Uterus (tissue), 4 donors: Measurements from ENCODE around the gene CAMK1G. TPM values are rescaled to one million over a fixed set of nuclear protein-coding genes. Genes with fewer than 3 reads are reported as not detected.

ENCODE experiments used
- DNase-seq, 2 donors: peaks; one replicate each; pipeline ENCODE4 v3.0.0-alpha.2; 2019 to 2020
- H3K27ac ChIP-seq, 2 donors: fragments of 200-600 bp; sonication (generic); 1 replicate in 1 of 2; 2 replicates in 1 of 2; pipeline ENCODE4 v1.5.1; 2016 to 2018
- H3K27me3 ChIP-seq, 2 donors: fragments of 200-600 bp; sonication (generic); one replicate each; pipeline ENCODE4 v1.5.1; 2018 to 2019; ENCODE audit warnings: control low read depth in 1 of 2
- H3K36me3 ChIP-seq, 2 donors: fragments of 200-600 bp; sonication (generic); one replicate each; pipeline ENCODE4 v1.5.1; 2019; ENCODE audit warnings: control low read depth in 1 of 2
- H3K4me1 ChIP-seq, 2 donors: fragments of 200-600 bp; sonication (generic); one replicate each; pipeline ENCODE4 v1.5.1; 2018 to 2019; ENCODE audit warnings: control low read depth in 1 of 2
- H3K4me3 ChIP-seq, 2 donors: fragments of 200-600 bp; sonication (generic); 1 replicate in 1 of 2; 2 replicates in 1 of 2; pipeline ENCODE4 v1.5.1; 2018 to 2019; ENCODE audit warnings: mild to moderate bottlenecking in 1 of 2
- H3K9me3 ChIP-seq, 2 donors: fragments of 200-600 bp; sonication (generic); one replicate each; pipeline ENCODE4 v1.5.1; 2019; ENCODE audit warnings: control low read depth in 1 of 2
- POLR2A ChIP-seq, 2 donors: fragments of 450-650 bp; IDR thresholded peaks; one replicate each; pipeline ENCODE4 v1.6.1; 2016; ENCODE audit warnings: antibody characterized with exemption in 2 of 2, mild to moderate bottlenecking in 1 of 2, moderate library complexity in 1 of 2
- intact Hi-C: fragments of 100-400 bp; cut with DNase I; formaldehyde crosslinking; loops from one replicate; pipeline ENCODE4 v1.15.1; 2023; ENCODE audit warnings: low total_unique reads
- total RNA-seq, 4 donors: library from RNA; depleted of rRNA in 3 of 4; stranded (reverse); fragments of >200 nt in 3 of 4; gene quantifications; one replicate each; pipeline versions ENCODE4 v1.1.0 to v1.2.4, GENCODE V29; 2014 to 2023
- TF ChIP-seq, protein P1 (sequence below), 4 experiments: fragments of 200-600 bp in 2 of 4; fragments of 450-650 bp in 2 of 4; sonication (generic) in 2 of 4; IDR thresholded peaks; one replicate each; pipeline ENCODE4 v1.5.1; 2016 to 2019; ENCODE audit warnings: antibody characterized with exemption in 4 of 4, mild to moderate bottlenecking in 2 of 4, moderate library complexity in 1 of 4
- donor health status: DM: yes; HTN: yes; CAD: no.

CAMK1G gene
- total RNA-seq, 4 donors from 2014 or later = 0.43 to 5.6 TPM; not detected in 2

DNA sequence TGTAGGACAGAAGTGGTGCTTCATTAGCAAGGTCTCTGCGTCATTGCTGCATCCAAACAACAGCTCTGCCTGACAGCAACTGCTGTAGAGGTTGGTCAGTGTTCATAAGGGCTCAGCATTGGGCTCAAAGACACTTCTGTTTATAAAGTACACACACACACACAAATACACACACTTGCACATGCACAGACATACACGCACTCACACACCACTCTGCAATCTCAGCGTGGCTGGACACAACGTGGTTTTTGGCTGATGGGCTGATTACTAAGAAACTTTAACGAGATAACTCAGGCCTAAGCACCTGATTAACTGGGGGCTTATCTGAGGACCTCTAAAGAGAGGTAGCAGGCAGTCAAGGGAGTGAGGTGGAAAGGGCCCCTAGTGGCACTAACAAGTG is 20.4 kb downstream of the CAMK1G start:
- Histone ChIP-seq H3K9me3 (no peaks in the 10 kb centered on the region), H3K27ac (no peak overlapping the region), H3K36me3 (no peaks in the 10 kb centered on the region), H3K4me3 (no peak overlapping the region), H3K4me1 (no peaks in the 10 kb centered on the region), H3K27me3 (no peaks in the 10 kb centered on the region)
- intact Hi-C loops = no loop called here
- no peak for TF ChIP-seq POLR2A (IDR thresholded peaks at IDR 0.05)
- TF ChIP-seq, protein P1, sequence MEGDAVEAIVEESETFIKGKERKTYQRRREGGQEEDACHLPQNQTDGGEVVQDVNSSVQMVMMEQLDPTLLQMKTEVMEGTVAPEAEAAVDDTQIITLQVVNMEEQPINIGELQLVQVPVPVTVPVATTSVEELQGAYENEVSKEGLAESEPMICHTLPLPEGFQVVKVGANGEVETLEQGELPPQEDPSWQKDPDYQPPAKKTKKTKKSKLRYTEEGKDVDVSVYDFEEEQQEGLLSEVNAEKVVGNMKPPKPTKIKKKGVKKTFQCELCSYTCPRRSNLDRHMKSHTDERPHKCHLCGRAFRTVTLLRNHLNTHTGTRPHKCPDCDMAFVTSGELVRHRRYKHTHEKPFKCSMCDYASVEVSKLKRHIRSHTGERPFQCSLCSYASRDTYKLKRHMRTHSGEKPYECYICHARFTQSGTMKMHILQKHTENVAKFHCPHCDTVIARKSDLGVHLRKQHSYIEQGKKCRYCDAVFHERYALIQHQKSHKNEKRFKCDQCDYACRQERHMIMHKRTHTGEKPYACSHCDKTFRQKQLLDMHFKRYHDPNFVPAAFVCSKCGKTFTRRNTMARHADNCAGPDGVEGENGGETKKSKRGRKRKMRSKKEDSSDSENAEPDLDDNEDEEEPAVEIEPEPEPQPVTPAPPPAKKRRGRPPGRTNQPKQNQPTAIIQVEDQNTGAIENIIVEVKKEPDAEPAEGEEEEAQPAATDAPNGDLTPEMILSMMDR (IDR thresholded peaks at IDR 0.05) = no peak
- DNase-seq = no peak

DNA sequence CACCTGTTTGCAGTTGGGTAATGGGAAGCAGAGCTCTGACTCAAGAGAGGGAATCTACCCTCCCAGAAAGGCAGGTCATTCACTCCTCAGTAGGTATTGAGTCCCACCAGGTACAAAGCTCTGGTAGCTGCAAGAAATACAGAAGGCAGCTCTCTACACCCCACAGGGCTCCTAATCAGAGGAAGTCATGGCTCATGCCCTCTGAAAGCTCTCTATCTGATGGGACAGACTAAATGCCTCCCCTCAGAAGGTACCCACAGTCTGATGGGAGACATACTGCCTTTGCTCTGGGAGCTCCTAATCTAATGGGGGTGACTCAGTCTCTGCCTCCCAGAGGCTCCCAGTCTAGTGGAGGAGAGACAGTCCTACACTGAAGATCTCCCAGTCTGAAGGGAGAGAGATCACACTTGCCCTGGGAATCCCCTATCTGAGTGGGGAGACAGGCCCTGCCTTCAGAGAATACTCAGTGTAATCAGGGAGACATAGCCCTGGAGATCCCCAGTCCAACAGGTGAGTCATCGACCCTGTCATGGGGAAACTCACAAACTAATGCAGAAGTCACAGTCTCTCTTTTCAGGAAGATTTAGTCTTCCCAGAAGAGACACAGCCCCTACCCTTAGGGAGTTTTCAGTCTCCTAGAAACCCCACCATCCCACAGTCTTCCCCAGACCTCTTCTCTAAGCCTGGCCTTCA is 23.7 kb downstream of the CAMK1G start:
- Histone ChIP-seq H3K27me3 (no peaks in the 10 kb centered on the region), H3K9me3 (no peaks in the 10 kb centered on the region), H3K4me1 (no peaks in the 10 kb centered on the region), H3K27ac (no peak overlapping the region), H3K36me3 (no peaks in the 10 kb centered on the region), H3K4me3 (no peak overlapping the region)
- intact Hi-C loops = no loop called here
- DNase-seq = no peak
- no peak for TF ChIP-seq POLR2A (IDR thresholded peaks at IDR 0.05)
- TF ChIP-seq, protein P1 (IDR thresholded peaks at IDR 0.05) = no peak

DNA sequence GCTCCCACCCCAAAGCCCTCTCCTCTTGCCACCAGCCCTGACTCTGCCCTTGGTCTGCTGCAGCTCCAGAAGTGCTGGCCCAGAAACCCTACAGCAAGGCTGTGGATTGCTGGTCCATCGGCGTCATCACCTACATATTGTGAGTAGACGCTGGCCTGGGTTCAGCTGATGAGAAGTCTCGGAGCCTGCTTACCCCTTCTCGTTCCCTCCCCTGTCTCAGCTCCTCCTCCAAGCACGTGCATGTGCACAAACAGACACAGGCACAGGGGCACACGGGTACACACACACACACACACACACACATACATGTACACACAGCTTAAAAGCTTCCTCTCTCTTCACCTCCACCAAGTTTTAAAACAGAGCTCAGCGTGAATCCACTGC is 24.3 kb downstream of the CAMK1G start:
- no peak for DNase-seq
- H3K9me3 ChIP-seq = no peaks in the 10 kb centered on the region
- no peak overlapping the region for H3K4me3 ChIP-seq
- TF ChIP-seq, protein P1 (IDR thresholded peaks at IDR 0.05) = no peak
- TF ChIP-seq POLR2A (IDR thresholded peaks at IDR 0.05) = no peak
- no peaks in the 10 kb centered on the region for H3K36me3 ChIP-seq
- H3K4me1 ChIP-seq = no peaks in the 10 kb centered on the region
- no peaks in the 10 kb centered on the region for H3K27me3 ChIP-seq
- no peak overlapping the region for H3K27ac ChIP-seq
- intact Hi-C loops = no loop called here

DNA sequence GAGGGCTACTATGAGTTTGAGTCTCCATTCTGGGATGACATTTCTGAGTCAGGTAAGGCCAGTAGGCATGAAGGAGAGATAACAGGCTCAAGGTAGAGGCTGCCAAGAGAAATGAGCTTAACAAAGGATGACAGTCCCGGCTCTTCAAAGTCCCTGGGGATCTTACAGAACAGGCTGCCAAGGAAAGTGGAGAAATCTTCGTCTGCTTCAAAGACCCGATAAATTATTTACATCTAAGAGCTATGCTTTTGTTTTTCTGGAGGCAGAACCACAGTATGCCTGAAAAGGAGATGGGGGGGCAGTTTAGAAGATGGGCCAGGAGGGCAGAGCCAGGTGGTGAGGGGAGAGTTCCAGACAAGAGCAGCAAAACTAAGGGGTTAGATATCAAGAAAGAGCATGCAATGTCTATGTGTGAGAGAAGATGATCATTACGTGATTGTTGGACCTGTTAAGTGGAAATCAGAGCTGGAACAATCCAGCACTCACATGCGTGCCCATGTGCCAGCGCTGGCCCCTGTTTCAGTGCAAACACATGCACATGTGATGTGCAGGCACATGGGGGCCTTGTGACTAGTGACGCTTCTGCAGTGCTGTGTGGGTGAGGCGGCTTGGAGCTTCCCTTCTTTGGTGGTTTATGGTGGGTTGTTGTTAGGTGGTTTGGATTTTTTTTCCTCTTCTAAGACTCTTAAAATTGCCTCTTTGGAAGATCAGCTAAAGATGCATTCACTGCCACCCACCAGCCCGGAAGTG is 25.7 kb downstream of the CAMK1G start:
- DNase-seq = no peak
- no peak overlapping the region for H3K27ac ChIP-seq
- no peaks in the 10 kb centered on the region for H3K27me3 ChIP-seq
- TF ChIP-seq, protein P1 (IDR thresholded peaks at IDR 0.05) = no peak
- no peak for TF ChIP-seq POLR2A (IDR thresholded peaks at IDR 0.05)
- intact Hi-C loops = no loop called here
- no peaks in the 10 kb centered on the region for H3K9me3 ChIP-seq
- H3K4me3 ChIP-seq = no peak overlapping the region
- no peaks in the 10 kb centered on the region for H3K36me3 ChIP-seq
- H3K4me1 ChIP-seq = no peaks in the 10 kb centered on the region
